ENCODE measurements around the gene PSME3IP1.

DNA sequence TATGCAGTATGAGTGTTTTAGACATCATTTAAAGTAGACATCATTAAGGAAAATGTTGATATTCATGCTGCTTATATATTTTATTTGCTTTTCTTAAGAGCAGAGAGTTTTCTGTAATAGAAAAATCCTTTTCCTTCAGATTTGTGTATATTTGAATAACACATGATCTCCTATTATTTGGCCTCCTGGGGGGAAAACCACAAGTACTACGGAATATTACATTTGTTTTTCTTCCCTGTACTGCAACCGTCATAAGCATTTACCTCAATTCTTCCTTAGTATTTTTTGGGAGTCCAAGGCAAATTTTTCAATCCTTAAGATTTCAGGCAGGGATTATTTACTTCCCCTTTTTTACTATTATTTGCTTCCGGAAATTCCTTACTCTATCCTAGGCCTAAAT lies 6.3 kb upstream of the PSME3IP1 start:
- TF ChIP-seq POLR2A (IDR thresholded peaks at IDR 0.05) (no peak), CTCF (IDR thresholded peaks at IDR 0.05) (no peak)
